Endodermal cell (in vitro differentiated cells): Measurements from ENCODE around the gene DNAJC6. TPM values are rescaled to one million over a fixed set of nuclear protein-coding genes. Genes with fewer than 3 reads are reported as not detected.

Source experiments
- DNase-seq: peaks from one replicate; pipeline ENCODE4 v3.0.0-alpha.2; 2017
- H3K27ac ChIP-seq: 2 replicates; pipeline ENCODE4 v1.5.1; 2013; ENCODE audit warnings: mild to moderate bottlenecking, low read depth, low read length, moderate library complexity
- H3K27me3 ChIP-seq: 2 replicates; pipeline ENCODE4 v1.6.1; 2013; ENCODE audit warnings: mild to moderate bottlenecking, low read length, moderate library complexity; ENCODE audit not compliant: insufficient read depth, control insufficient read depth, poor library complexity, severe bottlenecking
- H3K36me3 ChIP-seq: 2 replicates; pipeline ENCODE4 v1.7.0; 2013; ENCODE audit warnings: mild to moderate bottlenecking, low read length, moderate library complexity; ENCODE audit not compliant: control insufficient read depth, insufficient read depth
- H3K4me1 ChIP-seq: one replicate; pipeline ENCODE4 v1.7.0; 2013; ENCODE audit warnings: low read length; ENCODE audit not compliant: control insufficient read depth, insufficient read depth
- H3K4me3 ChIP-seq: 2 replicates; pipeline ENCODE4 v1.5.1; 2013; ENCODE audit warnings: mild to moderate bottlenecking, low read length, moderate library complexity
- H3K9ac ChIP-seq: 2 replicates; pipeline ENCODE4 v1.6.1; 2013; ENCODE audit warnings: mild to moderate bottlenecking, low read length, moderate library complexity; ENCODE audit not compliant: poor library complexity, severe bottlenecking; ENCODE audit errors: extremely low read depth
- H3K9me3 ChIP-seq: 2 replicates; pipeline ENCODE4 v1.6.1; 2013; ENCODE audit warnings: mild to moderate bottlenecking, low read length, moderate library complexity; ENCODE audit not compliant: control insufficient read depth
- H3K27ac Mint-ChIP-seq: 2 replicates; pipeline ENCODE4 v1.8.0; 2020; ENCODE audit warnings: mixed read lengths
- H3K27me3 Mint-ChIP-seq: 2 replicates; pipeline ENCODE4 v1.8.0; 2021; ENCODE audit warnings: mild to moderate bottlenecking, mixed read lengths; ENCODE audit not compliant: insufficient read depth
- H3K36me3 Mint-ChIP-seq: 2 replicates; pipeline ENCODE4 v1.8.0; 2020; ENCODE audit warnings: low read depth, mixed read lengths
- H3K4me1 Mint-ChIP-seq: 2 replicates; pipeline ENCODE4 v1.8.0; 2020; ENCODE audit warnings: mixed read lengths
- H3K4me3 Mint-ChIP-seq: 2 replicates; pipeline ENCODE4 v1.8.0; 2020; ENCODE audit warnings: mild to moderate bottlenecking, moderate library complexity, mixed read lengths
- H3K9me3 Mint-ChIP-seq: 2 replicates; pipeline ENCODE4 v1.8.0; 2020; ENCODE audit warnings: mild to moderate bottlenecking, mixed read lengths
- CTCF ChIP-seq: fragments of 200-600 bp; sonication (generic); conservative IDR thresholded peaks from 2 replicates; pipeline ENCODE4 v1.5.0; 2021; ENCODE audit warnings: antibody characterized with exemption, mild to moderate bottlenecking
- WGBS, 2 experiments: methylation state at CpG; one replicate each; pipeline versions ENCODE4 v1.1.5 to v1.1.7; 2013; ENCODE audit warnings: missing lambda C conversion rate in 2 of 2, mixed read lengths in 1 of 2; ENCODE audit not compliant: insufficient coverage in 1 of 2, insufficient read length in 1 of 2; 5-methylcytosine and 5-hydroxymethylcytosine counted together
- total RNA-seq, 2 donors: library from RNA; stranded (reverse); fragmentation: NEBNext Ultra II Directional in 1 of 2; extraction: Animal tissue kit (Norgen Biotek cat#: 25700) in 1 of 2; gene quantifications; 2 replicates in 1 of 2; 3 replicates in 1 of 2; pipeline ENCODE4 v1.2.1, GENCODE V29; 2021

Gene DNAJC6
- total RNA-seq, 2 donors from 2014 or later: 17.4 to 33.9 TPM

- H3K4me1 ChIP-seq: no peaks in the 10 kb centered on the region
- no peak for TF ChIP-seq CTCF
- no peak overlapping the region for H3K9ac ChIP-seq
- H3K36me3 ChIP-seq: peaks cover 35% of the 10 kb centered on the region
- Mint-ChIP-seq H3K4me3 (no peak overlapping the region), H3K27ac (no peak overlapping the region), H3K27me3 (no peaks in the 10 kb centered on the region), H3K9me3 (no peaks in the 10 kb centered on the region), H3K4me1 (peaks cover 19% of the 10 kb centered on the region), H3K36me3 (peaks cover 41% of the 10 kb centered on the region)
- no peaks in the 10 kb centered on the region for H3K27me3 ChIP-seq
- no peak for DNase-seq
- H3K9me3 ChIP-seq: no peaks in the 10 kb centered on the region
- H3K4me3 ChIP-seq: no peak overlapping the region
- 94% methylated on average over 2 of the region's 2 CpGs; no CpG with 5 or more reads in 1 of the 2 experiments for WGBS, 2 experiments
- H3K27ac ChIP-seq: no peak overlapping the region
Measured at GRCh38 chr1:65423884-65424572, 114.7 kb downstream of the DNAJC6 start.

GRCh38 chr1:65424573-65424889 is 115.2 kb downstream of the DNAJC6 start:
- no peak for DNase-seq
- peaks cover 43% of the 10 kb centered on the region for H3K36me3 Mint-ChIP-seq
- WGBS, 2 experiments: 92% methylated on average over 1 of the region's 1 CpG; no CpG with 5 or more reads in 1 of the 2 experiments

GRCh38 chr1:65425006-65425405 is 115.7 kb downstream of the DNAJC6 start:
- WGBS, 2 experiments: 92 to 100% methylated on average over 1 to 2 of the region's 2 CpGs
- no peak overlapping the region for H3K4me3 Mint-ChIP-seq
- Histone ChIP-seq H3K4me3 (no peak overlapping the region), H3K27ac (no peak overlapping the region), H3K27me3 (no peaks in the 10 kb centered on the region), H3K4me1 (no peaks in the 10 kb centered on the region), H3K36me3 (peaks cover 43% of the 10 kb centered on the region), H3K9me3 (no peaks in the 10 kb centered on the region), H3K9ac (no peak overlapping the region)
- no peaks in the 10 kb centered on the region for H3K9me3 Mint-ChIP-seq
- no peaks in the 10 kb centered on the region for H3K27me3 Mint-ChIP-seq
- H3K36me3 Mint-ChIP-seq: peaks cover 43% of the 10 kb centered on the region
- H3K4me1 Mint-ChIP-seq: peaks cover 12% of the 10 kb centered on the region
- DNase-seq: no peak
- TF ChIP-seq CTCF: no peak
- peak overlapping the region; percentile 81 for H3K27ac Mint-ChIP-seq

More at GRCh38 chr1:65424573-65424889, 115.2 kb downstream of the DNAJC6 start:
- H3K4me1 ChIP-seq: no peaks in the 10 kb centered on the region
- no peak overlapping the region for H3K9ac ChIP-seq
- no peak overlapping the region for H3K4me3 Mint-ChIP-seq
- H3K27me3 ChIP-seq: no peaks in the 10 kb centered on the region
- TF ChIP-seq CTCF: no peak
- H3K27me3 Mint-ChIP-seq: no peaks in the 10 kb centered on the region
- peak overlapping the region; percentile 78 for H3K27ac Mint-ChIP-seq
- H3K36me3 ChIP-seq: peaks cover 40% of the 10 kb centered on the region
- peaks cover 15% of the 10 kb centered on the region for H3K4me1 Mint-ChIP-seq
- H3K4me3 ChIP-seq: no peak overlapping the region
- no peaks in the 10 kb centered on the region for H3K9me3 Mint-ChIP-seq
- no peaks in the 10 kb centered on the region for H3K9me3 ChIP-seq
- no peak overlapping the region for H3K27ac ChIP-seq
